ENCODE results near the gene SIX5.
"Not testable (repeated sequence)": the region's sequence is repeated elsewhere in the genome, so short reads cannot be mapped to it uniquely, and the experiment has no call there.

The SIX5 gene

DNA sequence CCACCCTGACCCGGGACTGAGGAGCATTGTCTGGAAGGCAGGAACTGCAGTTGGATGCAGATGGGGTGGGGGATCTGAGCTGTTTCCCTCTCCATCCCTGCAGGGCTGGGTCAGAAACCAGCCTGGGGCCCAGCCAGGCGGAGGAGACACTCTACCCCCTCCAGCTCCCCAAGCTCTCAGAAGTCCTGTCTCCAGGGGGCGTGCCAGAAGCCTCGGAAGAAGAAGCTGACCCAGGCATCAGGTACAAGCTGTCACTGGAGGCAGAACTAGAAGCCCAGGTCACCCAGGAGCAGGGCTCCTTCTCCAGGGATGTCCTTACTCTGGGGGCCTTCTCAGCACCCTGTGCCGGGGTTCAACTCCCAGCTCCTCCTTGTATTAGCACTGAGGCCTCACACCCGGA is 15.5 kb downstream of the SIX5 start:
- no peaks in the 10 kb centered on the region for H3K9me3 ChIP-seq (ENCODE audit: control insufficient read depth, insufficient read depth, low read length)
- H3K79me2 ChIP-seq (ENCODE audit: control insufficient read depth, low read length) = no peaks in the 10 kb centered on the region
- no peak overlapping the region for H3K27ac ChIP-seq (ENCODE audit: low read depth, low read length)
- no peaks in the 10 kb centered on the region for H3F3A ChIP-seq (ENCODE audit: control insufficient read depth, insufficient read depth)
- no peaks in the 10 kb centered on the region for H3K36me3 ChIP-seq (ENCODE audit: control insufficient read depth, low read length)
- H3K4me2 ChIP-seq (ENCODE audit: low read length) = no peak overlapping the region
- H3K4me1 ChIP-seq (ENCODE audit: control insufficient read depth, low read length) = no peaks in the 10 kb centered on the region
- H4K20me1 ChIP-seq (ENCODE audit: control insufficient read depth, insufficient read depth, low read depth, low read length) = no peaks in the 10 kb centered on the region
- no peak overlapping the region for H3K4me3 ChIP-seq (ENCODE audit: low read length)
- H3K27me3 ChIP-seq (ENCODE audit: control insufficient read depth, low read length) = no peaks in the 10 kb centered on the region; the same call in 1 of the 2 replicates
- no peaks in the 10 kb centered on the region for H3K9me2 ChIP-seq (replicated peaks; ENCODE audit: control insufficient read depth, low read length)
- TF ChIP-seq EZH2phosphoT487 (IDR thresholded peaks at IDR 0.05; ENCODE audit: borderline replicate concordance, low read length) = no peak
- TF ChIP-seq, protein P1, sequence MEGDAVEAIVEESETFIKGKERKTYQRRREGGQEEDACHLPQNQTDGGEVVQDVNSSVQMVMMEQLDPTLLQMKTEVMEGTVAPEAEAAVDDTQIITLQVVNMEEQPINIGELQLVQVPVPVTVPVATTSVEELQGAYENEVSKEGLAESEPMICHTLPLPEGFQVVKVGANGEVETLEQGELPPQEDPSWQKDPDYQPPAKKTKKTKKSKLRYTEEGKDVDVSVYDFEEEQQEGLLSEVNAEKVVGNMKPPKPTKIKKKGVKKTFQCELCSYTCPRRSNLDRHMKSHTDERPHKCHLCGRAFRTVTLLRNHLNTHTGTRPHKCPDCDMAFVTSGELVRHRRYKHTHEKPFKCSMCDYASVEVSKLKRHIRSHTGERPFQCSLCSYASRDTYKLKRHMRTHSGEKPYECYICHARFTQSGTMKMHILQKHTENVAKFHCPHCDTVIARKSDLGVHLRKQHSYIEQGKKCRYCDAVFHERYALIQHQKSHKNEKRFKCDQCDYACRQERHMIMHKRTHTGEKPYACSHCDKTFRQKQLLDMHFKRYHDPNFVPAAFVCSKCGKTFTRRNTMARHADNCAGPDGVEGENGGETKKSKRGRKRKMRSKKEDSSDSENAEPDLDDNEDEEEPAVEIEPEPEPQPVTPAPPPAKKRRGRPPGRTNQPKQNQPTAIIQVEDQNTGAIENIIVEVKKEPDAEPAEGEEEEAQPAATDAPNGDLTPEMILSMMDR (IDR thresholded peaks at IDR 0.05; ENCODE audit: low read depth, low read length, poor library complexity, severe bottlenecking) = peak; percentile 19

DNA sequence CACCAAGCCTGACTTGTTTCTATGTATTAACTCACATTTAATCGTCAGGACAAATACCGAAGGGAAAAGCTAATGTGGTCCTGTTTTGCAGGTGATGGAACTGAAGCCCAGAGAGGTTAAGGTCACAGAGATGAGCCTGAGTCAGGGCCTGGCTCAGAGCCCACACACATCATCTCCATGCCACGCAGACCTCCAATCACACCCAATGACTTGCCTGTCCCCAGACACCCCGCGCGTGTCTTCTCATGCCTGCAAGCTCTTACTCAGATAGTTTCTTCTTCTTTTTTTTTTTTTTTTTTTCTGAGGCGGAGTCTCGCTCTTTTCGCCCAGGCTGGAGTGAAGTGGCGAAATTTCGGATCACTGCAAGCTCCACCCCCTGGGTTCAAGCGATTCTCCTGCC is 16.4 kb downstream of the SIX5 start:
- H3K4me2 ChIP-seq (ENCODE audit: low read length) = no peak overlapping the region
- H3K4me1 ChIP-seq (ENCODE audit: control insufficient read depth, low read length) = no peaks in the 10 kb centered on the region
- TF ChIP-seq EZH2phosphoT487 (IDR thresholded peaks at IDR 0.05; ENCODE audit: borderline replicate concordance, low read length) = no peak
- TF ChIP-seq, protein P1 (IDR thresholded peaks at IDR 0.05; ENCODE audit: low read depth, low read length, poor library complexity, severe bottlenecking) = no peak

DNA sequence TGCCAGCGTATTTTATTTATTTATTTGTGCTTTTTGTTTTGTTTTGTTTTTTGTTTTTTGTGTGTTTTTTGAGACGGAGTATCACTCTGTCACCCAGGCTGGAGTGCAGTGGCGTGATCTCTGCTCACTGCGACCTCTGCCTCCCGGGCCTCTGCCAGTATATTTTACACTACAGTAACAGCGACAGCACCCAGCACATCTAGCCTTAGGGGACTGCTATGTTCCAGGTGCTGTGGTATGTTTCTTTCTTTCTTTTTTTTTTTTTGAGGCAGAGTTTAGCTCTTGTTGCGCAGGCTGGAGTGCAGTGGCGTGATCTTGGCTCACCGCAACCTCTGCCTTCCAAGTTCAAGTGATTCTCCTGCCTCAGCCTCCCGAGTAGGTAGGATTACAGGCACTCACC is 17.6 kb downstream of the SIX5 start:
- H3K4me3 ChIP-seq (ENCODE audit: low read length); H3K4me2 ChIP-seq (ENCODE audit: low read length); H3K79me2 ChIP-seq (ENCODE audit: control insufficient read depth, low read length); H3K9me2 ChIP-seq (replicated peaks; ENCODE audit: control insufficient read depth, low read length); H3K9me3 ChIP-seq (ENCODE audit: control insufficient read depth, insufficient read depth, low read length); H3K36me3 ChIP-seq (ENCODE audit: control insufficient read depth, low read length); H3K4me1 ChIP-seq (ENCODE audit: control insufficient read depth, low read length); H3F3A ChIP-seq (ENCODE audit: control insufficient read depth, insufficient read depth); H3K27me3 ChIP-seq (ENCODE audit: control insufficient read depth, low read length); H3K27ac ChIP-seq (ENCODE audit: low read depth, low read length); H4K20me1 ChIP-seq (ENCODE audit: control insufficient read depth, insufficient read depth, low read depth, low read length): not testable (repeated sequence)

More for the DNA sequence above, 16.4 kb downstream of the SIX5 start:
- Histone ChIP-seq H3K4me3 (ENCODE audit: low read length) (no peak overlapping the region), H3K79me2 (ENCODE audit: control insufficient read depth, low read length) (no peaks in the 10 kb centered on the region), H3K36me3 (ENCODE audit: control insufficient read depth, low read length) (no peaks in the 10 kb centered on the region), H3K9me2 (replicated peaks; ENCODE audit: control insufficient read depth, low read length) (no peaks in the 10 kb centered on the region), H3K27me3 (ENCODE audit: control insufficient read depth, low read length) (no peaks in the 10 kb centered on the region; the same call in 1 of the 2 replicates), H3F3A (ENCODE audit: control insufficient read depth, insufficient read depth) (no peaks in the 10 kb centered on the region), H3K9me3 (ENCODE audit: control insufficient read depth, insufficient read depth, low read length) (no peaks in the 10 kb centered on the region), H3K27ac (ENCODE audit: low read depth, low read length) (no peak overlapping the region), H4K20me1 (ENCODE audit: control insufficient read depth, insufficient read depth, low read depth, low read length) (no peaks in the 10 kb centered on the region)

DNA sequence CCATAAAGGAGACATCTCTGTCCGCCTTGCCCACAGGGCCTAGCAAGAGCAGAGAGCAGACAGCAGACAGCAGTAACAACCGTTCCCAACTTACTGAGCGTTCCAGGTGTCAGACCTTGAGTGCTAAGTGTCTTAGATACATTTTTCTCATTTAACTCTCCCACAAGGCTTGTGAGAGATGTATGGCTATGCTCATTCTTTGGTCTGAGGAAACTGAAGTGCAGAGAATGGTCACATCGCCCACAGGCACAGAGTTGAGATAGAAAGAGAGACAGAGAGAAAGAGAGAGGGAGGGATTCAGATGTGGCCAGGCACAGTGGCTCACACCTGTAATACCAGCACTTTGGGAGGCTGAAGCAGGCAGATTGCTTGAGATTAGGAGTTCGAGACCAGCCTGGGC is 21.5 kb downstream of the SIX5 start:
- no peaks in the 10 kb centered on the region for H3K79me2 ChIP-seq (ENCODE audit: control insufficient read depth, low read length)
- H3K27ac ChIP-seq (ENCODE audit: low read depth, low read length) = no peak overlapping the region
- no peaks in the 10 kb centered on the region for H3K4me1 ChIP-seq (ENCODE audit: control insufficient read depth, low read length)
- no peaks in the 10 kb centered on the region for H3F3A ChIP-seq (ENCODE audit: control insufficient read depth, insufficient read depth)
- H4K20me1 ChIP-seq (ENCODE audit: control insufficient read depth, insufficient read depth, low read depth, low read length) = no peaks in the 10 kb centered on the region
- H3K4me3 ChIP-seq (ENCODE audit: low read length) = no peak overlapping the region
- H3K9me3 ChIP-seq (ENCODE audit: control insufficient read depth, insufficient read depth, low read length) = no peaks in the 10 kb centered on the region
- no peaks in the 10 kb centered on the region for H3K36me3 ChIP-seq (ENCODE audit: control insufficient read depth, low read length)
- no peak overlapping the region for H3K4me2 ChIP-seq (ENCODE audit: low read length)
- H3K27me3 ChIP-seq (ENCODE audit: control insufficient read depth, low read length) = peaks cover 15% of the 10 kb centered on the region
- TF ChIP-seq, protein P1 (IDR thresholded peaks at IDR 0.05; ENCODE audit: low read depth, low read length, poor library complexity, severe bottlenecking) = no peak
- TF ChIP-seq EZH2phosphoT487 (IDR thresholded peaks at IDR 0.05; ENCODE audit: borderline replicate concordance, low read length) = no peak
- H3K9me2 ChIP-seq (replicated peaks; ENCODE audit: control insufficient read depth, low read length) = no peaks in the 10 kb centered on the region
